ENCODE data around the gene VAPA.

The VAPA gene

DNA sequence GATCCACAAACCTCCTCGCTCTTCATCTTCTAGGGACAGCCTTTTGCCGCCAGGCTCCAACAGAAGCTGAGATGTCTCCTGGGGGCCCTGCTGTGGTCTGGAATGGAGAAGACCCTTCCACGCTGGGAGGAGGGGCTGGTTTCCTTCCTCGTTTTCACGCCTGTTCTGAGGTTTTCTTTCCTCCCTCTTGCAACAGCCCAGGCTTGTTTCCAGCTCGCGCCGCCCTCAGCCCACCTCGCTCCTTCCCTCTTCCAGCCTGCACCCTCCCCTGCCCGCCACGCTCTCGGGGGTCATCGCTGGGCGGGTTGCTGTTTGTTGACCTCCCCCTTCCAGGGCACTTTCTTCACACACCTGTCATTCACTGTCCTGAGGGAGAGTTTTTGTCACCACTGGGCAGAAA, 55.4 kb downstream of the VAPA start:
- no peak for DNase-seq (ENCODE audit: low read depth in 2 of 2, low spot score in 1 of 2)

DNA sequence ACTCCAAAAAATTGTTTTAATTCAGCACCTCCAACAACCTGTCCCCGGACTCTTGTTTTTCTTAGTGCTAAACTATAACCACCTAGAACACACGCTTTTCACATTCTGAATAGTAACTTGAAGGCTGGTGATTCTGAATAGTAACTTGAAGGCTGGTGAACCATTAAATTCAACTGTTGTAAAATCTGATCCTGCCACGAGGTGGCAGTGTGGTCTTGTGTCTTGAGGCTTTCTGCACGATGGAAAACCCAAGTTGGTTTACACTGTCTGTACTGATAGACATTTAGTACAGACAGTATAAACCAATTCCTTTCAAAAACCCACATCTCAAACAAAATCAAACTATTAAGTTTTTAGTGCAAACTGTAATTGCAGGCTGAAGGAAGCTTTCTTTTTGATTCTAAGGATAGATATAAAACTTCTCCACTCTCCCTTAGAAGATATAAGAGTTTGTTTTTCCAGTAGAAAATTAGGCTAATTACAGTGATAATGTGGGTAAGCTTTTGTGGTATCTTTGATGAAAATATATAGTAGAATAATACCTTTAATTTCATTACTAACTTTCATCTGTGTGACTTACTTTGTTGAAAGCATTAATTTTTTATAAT, 57.6 kb downstream of the VAPA start:
- peak; percentile 17 to 33 for DNase-seq (ENCODE audit: low read depth in 2 of 2, low spot score in 1 of 2)

DNA sequence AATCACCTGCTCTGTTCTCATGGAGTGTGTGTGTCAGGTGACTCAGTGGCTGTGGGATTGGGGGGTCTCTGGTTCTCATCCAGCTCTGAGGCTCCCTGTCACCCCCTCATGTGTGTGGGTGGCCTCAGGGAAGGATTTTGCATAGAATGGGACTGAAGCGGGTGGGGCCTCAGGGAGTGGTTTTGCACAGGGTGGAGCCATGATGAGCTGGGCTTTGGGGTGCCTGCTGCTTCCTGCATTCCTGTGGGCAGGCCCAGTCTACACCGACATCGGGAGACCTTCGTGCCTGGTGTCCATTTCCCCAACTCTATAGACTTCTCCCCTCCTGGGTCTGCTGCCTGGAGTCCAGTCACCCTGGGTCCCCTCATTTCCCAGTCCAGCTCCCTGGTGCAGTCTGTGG, 59.7 kb downstream of the VAPA start:
- no peak for DNase-seq (ENCODE audit: low read depth in 2 of 2, low spot score in 1 of 2)

DNA sequence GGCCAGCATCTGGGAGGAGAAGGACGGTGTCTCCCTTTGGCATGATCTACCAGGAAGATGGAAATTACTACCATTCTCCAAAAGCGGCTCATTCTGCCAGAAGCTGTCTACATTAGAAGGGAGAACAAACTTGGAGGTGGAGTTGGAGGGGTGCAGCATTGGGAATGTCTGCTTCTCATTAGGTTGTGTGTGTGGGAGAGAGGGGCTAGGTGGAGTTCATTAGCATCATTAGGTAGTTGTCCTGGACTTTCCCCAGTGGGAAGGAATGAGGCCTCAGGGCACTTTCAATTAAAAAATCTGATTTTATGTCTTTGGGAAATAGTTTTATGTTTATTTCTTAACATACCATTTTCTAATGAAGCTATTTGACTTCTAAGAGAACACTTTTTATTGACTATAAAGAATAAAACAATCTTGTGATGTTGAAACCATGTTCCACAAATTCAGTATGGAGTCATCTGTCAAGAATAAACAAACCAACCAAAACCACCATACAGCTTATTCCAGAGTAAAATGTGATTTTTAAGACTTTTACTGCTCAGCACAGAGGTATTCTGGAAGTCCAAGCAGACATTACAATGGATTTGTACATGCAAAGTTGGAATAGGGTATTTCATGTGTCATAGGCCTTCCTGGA, 60.6 kb downstream of the VAPA start:
- no peak for DNase-seq (ENCODE audit: low read depth in 2 of 2, low spot score in 1 of 2)

DNA sequence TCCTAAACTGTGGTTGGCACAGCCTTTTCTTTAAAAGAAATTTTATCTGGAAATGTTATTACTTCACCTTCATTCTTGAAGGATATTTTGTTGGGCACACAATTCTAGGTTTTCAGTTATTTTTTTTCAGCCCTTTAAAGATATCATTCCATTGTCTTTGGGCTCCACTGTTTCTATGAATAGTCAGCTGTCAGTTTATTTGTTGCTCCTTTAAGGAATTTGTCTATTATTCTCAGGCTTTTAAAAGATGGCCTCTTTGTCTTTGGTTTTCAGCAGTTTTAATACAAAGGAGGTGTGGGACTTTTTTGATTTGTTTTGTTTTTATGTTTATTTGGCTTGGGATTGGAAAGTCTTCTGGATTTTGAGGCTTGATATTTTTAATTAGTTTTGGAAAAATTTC, 61.8 kb downstream of the VAPA start:
- no peak for DNase-seq (ENCODE audit: low read depth in 2 of 2, low spot score in 1 of 2)

DNA sequence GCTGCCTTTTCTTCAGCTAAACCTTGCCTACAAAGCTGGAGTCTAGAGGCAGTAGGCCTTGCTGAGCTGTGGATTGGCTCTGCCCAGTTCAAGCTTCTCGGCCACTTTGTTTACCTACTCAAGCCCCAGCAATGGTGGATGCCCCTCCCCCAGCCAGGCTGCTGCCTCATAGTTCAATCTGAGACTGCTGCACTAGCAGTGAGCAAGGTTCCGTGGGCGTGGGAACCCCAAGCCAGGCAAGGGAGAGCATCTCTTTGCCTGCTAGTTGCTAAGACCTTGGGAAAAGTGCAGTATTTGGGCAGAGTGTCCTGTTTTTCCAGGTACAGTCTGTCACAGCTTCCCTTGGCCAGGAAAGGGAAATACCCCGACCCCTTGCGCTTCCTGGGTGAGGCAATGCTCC, 68.9 kb downstream of the VAPA start:
- no peak for DNase-seq (ENCODE audit: low read depth in 2 of 2, low spot score in 1 of 2)

DNA sequence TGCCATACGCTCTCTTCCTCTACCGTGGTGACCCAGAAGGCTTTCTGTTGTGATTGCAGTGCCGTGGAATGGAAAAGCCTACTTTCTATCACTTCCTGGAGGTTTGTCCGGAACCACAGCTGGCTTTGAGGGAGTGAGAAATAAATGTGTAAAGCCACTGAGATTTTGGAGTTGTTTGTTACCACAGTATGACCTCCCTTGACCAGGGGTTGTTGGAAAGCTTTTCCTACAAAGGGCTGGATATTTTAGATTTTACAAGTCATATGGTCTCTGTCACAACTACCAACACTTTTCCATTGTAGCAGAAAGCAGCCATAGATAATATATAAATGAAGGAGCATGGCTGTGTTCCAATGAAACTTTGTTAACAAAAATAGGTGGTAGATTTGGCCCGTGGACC, 70.3 kb downstream of the VAPA start:
- no peak for DNase-seq (ENCODE audit: low read depth in 2 of 2, low spot score in 1 of 2)

DNA sequence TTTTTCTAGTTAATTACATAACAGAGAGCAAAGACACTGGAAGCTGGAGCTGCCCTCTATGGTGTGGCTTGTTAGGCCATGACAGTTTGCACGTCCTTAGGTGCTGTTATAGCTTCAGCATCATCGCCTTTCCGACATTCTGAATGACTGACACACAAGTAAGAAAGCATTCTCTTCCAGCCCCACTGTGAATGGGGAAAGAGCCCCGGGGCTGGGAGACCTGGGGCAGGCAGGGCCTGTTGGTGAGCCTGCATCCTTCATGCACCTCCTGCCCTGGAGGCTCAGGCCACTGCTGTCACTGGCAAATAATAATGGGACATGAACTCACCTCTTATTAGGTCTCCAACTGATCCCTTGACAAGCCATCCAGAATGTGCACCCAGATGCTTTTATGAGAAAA, 71.8 kb downstream of the VAPA start:
- DNase-seq (ENCODE audit: low read depth in 2 of 2, low spot score in 1 of 2), result no peak

DNA sequence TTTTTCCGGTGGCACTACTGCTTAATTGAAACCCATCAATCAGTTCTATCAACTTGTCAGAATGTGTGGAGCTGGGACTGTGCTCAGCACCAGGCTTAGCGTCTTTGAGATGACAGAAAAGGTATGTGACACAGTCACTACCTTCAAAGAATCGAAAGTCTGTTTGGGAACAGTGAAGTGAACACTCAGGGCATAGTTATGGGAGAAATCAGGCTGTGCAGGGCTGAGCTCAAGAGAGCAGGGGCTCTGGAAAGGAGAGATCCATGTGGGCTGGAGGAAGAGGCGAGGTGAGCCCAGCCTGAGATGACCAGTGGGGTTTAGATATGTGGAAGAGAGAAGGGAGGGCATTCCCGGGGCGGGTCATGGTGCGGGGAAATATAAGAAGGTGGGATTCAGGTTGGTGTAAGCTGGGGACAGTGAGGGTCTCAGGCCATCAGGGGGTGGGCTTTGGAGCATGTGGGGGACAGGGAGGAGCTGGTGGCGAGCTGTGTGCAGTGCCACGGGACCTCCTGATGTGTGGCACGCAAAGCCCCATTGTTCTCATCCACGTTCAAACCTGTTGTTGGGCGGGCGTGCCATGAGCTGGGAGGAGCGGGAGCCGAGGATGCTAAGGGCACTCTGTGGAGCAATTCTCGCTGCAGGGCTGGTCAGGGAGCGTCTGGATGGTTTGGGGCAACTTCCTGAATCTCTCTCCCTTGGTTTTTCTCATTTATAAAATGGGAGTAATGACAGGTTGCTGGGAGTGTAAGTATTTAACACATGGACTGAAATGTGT, 72.5 kb downstream of the VAPA start:
- DNase-seq (ENCODE audit: low read depth in 2 of 2, low spot score in 1 of 2), result no peak

DNA sequence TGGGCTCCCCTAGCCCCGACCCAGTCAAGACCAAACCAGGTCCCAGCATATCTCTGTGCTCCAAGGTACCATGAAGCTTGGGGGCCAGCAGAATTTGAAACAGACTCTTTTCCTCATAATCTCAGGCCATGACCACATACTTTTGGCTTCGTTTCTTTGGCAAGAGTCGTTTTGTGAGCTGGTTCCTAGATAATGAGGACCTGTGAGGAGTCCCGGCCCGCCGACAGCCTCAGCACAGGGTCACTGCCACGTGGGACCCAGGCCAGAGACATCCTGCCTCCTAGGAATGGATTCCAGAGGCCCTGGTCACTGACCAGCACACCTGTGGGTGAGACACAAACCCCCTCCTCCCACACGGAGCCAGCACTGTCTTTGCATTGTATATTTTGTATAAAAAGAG, 73.5 kb downstream of the VAPA start:
- no peak for DNase-seq (ENCODE audit: low read depth in 2 of 2, low spot score in 1 of 2)

DNA sequence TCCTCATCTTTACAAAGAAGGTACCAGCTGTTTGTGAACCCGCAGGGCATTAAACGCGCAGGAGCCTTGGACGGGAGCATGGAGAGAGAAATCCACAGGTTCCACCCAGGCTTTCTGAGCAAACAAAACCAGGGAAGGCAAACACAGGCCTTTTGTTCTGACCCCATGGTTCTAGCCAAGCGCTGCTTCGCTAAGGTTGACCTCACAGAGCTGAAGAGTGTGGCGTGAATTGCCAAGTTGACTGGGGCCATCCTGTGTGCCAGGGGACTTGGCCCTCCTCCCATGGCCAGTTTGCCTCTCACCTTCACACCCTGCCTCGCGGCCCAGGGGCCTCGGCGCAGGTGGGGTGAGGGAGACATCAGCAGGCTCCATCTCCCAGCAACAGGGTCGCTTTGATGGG, 74.1 kb downstream of the VAPA start:
- no peak for DNase-seq (ENCODE audit: low read depth in 2 of 2, low spot score in 1 of 2)

DNA sequence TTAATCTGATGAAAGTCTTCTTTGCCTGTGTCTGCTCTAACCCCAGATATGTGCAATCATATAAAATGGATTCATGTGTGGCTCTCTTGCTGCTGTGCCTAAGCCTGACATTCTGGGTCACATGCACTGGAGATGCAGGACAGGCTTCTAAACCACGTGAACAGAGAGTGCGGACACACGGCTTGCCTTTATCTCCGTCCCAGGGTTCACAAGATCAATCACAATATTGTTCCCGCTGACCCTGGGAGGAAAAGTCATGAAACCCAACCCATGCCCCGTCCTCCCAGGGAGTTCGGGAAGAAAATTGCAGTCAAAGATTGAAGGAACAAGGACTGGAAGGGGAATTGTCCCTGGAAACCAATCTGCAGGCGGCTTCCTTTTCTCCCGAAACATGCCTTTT, 74.8 kb downstream of the VAPA start:
- DNase-seq (ENCODE audit: low read depth in 2 of 2, low spot score in 1 of 2), result no peak

DNA sequence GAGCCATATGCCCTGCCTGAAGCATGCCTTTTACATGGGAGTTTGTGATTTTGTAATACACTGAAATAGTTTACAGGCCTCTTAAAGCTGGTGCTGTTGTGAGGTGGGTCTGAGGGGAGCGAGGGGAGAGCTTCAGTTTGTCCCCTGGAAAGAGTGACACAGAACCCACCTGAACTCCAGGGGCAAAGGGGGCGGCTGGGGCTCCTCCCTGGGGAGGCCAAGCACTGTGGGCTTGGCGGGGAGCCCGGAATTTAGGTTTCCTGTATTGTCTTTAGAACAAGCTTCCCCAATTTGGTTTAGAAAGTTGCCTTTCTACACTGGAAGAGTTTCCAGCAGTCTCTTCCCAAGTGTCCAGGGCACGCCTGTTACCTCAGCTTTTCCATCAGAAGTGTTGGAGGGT, 75.7 kb downstream of the VAPA start:
- no peak for DNase-seq (ENCODE audit: low read depth in 2 of 2, low spot score in 1 of 2)

DNA sequence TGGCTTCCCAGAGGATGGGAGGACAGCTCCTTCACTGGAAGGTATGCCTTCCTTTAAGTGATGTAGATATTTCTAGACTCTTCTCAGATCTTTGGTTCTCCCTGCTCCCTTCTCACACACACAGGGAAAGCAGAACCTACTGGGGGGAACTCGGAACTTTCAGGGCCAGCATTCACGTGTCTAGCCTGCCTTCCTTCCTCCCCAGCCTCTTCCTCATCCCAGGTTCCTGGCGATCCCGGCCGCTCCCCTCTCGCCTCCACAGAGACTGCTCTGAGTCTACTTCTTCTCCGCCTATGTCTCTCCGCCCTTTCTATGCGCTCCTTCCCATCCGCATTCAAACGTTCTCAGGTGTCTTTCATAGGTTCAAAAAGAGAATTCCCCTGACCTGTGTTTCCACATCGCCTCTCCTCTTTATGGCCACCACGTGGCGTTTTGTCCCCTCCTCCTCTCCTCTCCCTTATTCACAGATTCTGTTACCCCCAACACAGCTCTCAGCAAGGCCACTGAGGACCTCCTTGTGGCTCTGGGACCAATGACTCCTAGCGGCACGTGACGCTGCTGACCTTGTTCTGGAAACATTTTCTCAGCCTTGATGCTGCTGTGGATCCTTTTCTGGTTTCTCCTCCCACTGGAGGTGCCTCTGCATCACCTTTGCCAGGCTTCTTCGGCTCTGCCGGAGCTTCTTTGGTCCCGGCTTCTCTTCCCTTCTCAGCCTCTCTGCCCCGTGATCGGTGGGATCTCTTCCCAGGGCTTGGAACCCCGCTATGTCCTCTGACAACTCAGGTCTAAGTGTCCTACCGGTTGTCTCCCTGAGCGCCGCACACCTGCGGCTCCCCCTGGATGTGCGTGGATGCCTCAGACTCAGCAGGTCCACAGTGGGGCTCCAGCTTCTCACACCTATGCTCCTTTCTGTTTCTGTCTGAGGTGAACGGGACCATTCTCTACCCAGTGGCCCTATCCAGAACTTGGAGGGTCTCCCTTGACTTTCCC, 77.5 kb downstream of the VAPA start:
- no peak for DNase-seq (ENCODE audit: low read depth in 2 of 2, low spot score in 1 of 2)

DNA sequence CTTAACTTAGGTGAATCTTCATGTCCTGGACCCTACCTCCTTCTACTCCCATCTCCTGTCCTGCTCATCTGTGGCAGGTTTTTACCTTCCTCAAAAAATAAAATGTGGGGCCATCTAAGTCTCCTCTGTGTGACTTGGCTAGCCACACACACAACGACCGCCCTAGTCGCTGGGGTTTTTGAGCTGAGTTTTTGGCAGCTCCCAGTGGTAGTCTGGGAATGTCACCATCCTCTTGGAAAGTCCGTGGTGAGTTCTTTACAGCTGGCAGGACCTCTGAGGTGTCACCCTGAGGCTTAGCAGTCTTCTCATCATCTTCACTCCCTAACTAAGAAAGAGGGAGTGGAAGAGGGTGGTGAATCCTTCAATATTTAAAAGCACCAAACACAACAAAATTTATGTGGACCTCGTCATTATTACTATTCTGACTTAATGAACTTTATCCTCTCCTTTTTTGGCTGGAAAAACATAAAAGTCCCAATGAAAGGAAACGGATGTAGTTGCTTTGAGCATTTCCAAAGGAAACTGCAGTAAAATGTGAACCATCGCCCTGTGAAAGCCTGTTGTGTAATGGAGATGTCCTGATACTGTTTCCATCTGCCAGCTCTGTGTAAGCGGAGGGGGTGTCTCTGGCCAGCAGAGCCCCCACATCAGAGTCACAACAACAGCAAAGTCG, 78.6 kb downstream of the VAPA start:
- DNase-seq (ENCODE audit: low read depth in 2 of 2, low spot score in 1 of 2), result no peak

DNA sequence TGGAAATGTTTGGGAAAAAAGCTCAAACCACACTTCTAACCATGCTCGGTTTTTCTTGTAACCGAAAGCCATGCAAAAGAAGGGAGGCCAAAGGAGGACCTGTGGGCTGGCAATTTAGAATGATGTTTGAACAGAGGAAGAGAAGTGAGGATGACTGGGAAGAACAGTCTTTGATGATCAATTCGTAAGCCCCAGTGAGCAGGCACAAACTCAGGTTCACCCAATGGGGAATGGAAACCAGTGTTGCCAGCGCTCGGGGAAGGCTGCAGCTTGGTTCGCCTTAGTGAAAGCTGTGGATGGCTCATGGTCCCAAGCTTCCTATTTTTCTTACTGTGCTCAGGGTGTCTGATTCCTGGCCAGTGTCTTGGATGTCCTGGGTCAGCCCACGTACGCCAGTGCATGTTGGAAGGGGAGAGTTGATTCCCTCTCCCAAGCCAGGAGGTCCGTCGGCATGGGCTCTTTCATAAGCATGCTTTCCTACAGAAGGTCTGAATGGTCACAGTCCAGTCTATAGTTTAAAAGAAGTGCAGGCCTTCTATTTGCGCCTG, 79.2 kb downstream of the VAPA start:
- DNase-seq (ENCODE audit: low read depth in 2 of 2, low spot score in 1 of 2), result no peak

DNA sequence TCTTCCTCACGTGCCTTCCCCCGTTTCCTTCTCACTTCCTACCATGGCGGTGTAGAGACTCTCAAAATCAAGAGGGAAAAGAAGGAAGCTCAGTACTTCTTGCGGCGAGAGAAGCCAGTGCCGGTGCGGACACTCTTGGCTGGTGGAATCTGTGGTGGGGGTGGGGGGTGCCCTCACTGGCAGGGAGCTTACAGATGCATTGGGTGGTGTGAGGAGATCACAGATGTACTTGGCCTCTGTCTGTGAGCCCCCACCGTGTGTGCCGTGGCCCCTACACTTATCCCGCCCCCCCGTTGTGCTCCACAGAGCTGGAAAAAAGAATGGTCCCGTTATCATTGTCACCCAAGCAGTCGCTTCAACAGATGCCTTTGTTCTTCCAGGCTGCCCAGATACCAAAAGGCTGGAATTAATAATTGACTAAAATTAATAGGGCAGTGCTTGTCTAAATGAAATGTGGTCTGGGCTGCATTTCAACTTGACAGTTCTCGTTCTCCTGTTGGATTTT, 79.8 kb downstream of the VAPA start:
- DNase-seq (ENCODE audit: low read depth in 2 of 2, low spot score in 1 of 2), result no peak

DNA sequence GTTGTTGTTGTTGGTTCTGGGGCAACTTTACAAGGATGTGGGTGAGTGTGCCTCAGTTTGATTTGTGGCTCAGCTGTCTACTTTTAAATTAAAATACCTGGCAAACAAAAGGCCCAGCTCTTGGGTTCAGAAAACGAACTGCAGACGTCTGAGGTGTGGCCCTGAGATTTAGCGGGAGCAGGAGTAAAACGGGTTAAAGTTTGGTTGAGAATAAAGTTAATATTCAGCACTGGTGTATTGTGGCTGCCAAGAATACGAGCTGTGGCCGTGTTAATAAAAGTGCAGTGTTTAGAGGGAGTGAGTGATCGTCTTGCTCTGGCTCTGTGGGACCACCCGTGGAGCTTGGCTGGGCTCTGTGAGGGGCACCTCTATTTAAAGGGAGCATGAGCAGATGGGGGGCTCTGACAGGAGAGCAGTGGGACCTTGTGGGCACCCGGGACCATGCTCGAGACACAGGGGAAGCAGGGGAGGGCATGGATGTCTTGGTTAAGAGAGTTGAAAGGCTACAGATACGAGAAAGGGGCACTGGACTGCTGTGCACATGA, 80.3 kb downstream of the VAPA start:
- DNase-seq (ENCODE audit: low read depth in 2 of 2, low spot score in 1 of 2), result no peak

DNA sequence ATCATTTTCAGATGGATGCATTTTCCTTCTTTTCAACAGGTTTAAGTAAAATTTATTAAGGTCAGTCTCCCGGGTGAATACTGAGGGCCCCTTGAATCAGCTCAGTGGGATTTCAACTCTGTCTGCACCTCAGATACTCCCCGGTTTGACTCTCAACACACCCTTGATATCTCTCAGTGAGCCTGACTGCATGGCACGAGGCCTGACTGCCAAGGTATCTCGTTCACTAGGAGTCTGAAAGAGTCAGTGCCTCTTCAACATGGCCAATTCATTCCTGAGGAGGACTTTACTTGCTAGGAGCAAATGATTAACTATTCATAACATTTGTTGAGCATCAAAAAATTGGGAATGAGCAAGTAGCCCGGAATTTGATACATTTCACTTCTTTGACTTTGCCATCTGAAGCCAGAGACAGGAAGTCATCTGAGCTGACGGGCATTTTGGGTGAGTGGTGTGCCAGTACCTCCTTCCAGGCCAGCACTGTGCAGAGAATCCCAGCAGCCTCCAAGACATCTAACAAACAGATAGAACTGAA, 81.0 kb downstream of the VAPA start:
- DNase-seq (ENCODE audit: low read depth in 2 of 2, low spot score in 1 of 2), result no peak

DNA sequence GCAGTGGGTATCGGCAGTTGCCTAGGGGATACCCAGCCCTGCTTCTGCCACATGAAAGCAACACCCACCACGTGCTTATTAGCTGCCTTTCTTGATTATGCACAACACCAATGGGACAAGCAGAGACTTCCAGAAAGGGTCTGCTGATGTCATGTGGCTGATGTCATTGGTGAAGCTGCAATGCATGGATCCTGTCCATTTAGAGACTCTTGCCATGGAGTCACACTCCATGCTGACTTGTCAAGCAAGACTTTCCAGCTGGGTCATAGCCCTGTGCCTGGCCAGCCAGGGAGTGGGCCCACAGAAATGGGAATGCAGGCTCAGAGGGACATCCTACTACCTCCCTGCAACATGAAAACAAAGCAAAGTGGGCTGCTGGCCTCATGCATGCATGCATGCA, 81.8 kb downstream of the VAPA start:
- no peak for DNase-seq (ENCODE audit: low read depth in 2 of 2, low spot score in 1 of 2)
